Neuronal stem cell (in vitro differentiated cells): Measurements from ENCODE around the gene SNX25.

Source experiments
- DNase-seq: peaks from one replicate; pipeline ENCODE4 v3.0.0-alpha.2; 2013; ENCODE audit warnings: low spot score
- H2AFZ ChIP-seq: one replicate; pipeline ENCODE4 v1.6.1; 2013; ENCODE audit warnings: mild to moderate bottlenecking, low read length, inconsistent platforms
- H2AK5ac ChIP-seq: 2 replicates; pipeline ENCODE4 v1.6.1; 2013; ENCODE audit warnings: low read depth, mild to moderate bottlenecking, inconsistent platforms, low read length, moderate library complexity, mixed read lengths
- H2BK120ac ChIP-seq: 2 replicates; pipeline ENCODE4 v1.6.1; 2013; ENCODE audit warnings: low read depth, mild to moderate bottlenecking, inconsistent platforms, low read length, moderate library complexity, mixed read lengths
- H2BK12ac ChIP-seq: one replicate; pipeline ENCODE4 v1.6.1; 2013; ENCODE audit warnings: low read length, inconsistent platforms
- H2BK15ac ChIP-seq: 2 replicates; pipeline ENCODE4 v1.6.1; 2013; ENCODE audit warnings: mild to moderate bottlenecking, low read length, inconsistent platforms, mixed read lengths
- H2BK5ac ChIP-seq: one replicate; pipeline ENCODE4 v1.6.1; 2013; ENCODE audit warnings: inconsistent platforms, mild to moderate bottlenecking, low read length, moderate library complexity
- H3K14ac ChIP-seq: one replicate; pipeline ENCODE4 v1.6.1; 2013; ENCODE audit warnings: low read length, inconsistent platforms
- H3K18ac ChIP-seq: 2 replicates; pipeline ENCODE4 v1.6.1; 2013; ENCODE audit warnings: low read length, inconsistent platforms
- H3K23ac ChIP-seq: 2 replicates; pipeline ENCODE4 v1.6.1; 2013; ENCODE audit warnings: low read depth, mild to moderate bottlenecking, mixed read lengths, low read length, inconsistent platforms; ENCODE audit not compliant: poor library complexity
- H3K27ac ChIP-seq: replicated peaks from 3 replicates; pipeline ENCODE4 v1.5.1; 2013; ENCODE audit warnings: low read length, inconsistent platforms
- H3K27me3 ChIP-seq, 3 experiments: 2 replicates each; pipeline ENCODE4 v1.6.1; 2013; ENCODE audit warnings: low read length in 3 of 3, mild to moderate bottlenecking in 2 of 3, inconsistent platforms in 1 of 3, low read depth in 1 of 3, mixed read lengths in 1 of 3, moderate library complexity in 1 of 3; ENCODE audit not compliant: control insufficient read depth in 3 of 3, insufficient read depth in 3 of 3
- H3K36me3 ChIP-seq, 2 donors: replicated peaks in 1 of 2; 2 replicates each; pipeline ENCODE4 v1.6.1; 2013; ENCODE audit warnings: low read length in 2 of 2; ENCODE audit not compliant: control insufficient read depth in 2 of 2, insufficient read depth in 2 of 2
- H3K4ac ChIP-seq: 2 replicates; pipeline ENCODE4 v1.6.1; 2013; ENCODE audit warnings: inconsistent platforms, mild to moderate bottlenecking, low read length, moderate library complexity
- H3K4me1 ChIP-seq, 2 donors: 1 replicate in 1 of 2; 2 replicates in 1 of 2; pipeline ENCODE4 v1.6.1; 2013; ENCODE audit warnings: low read length in 2 of 2, low read depth in 1 of 2; ENCODE audit not compliant: control insufficient read depth in 2 of 2, insufficient read depth in 1 of 2
- H3K4me2 ChIP-seq: one replicate; pipeline ENCODE4 v1.6.1; 2013; ENCODE audit warnings: mild to moderate bottlenecking, low read length, inconsistent platforms; ENCODE audit not compliant: insufficient read depth, poor library complexity, severe bottlenecking
- H3K4me3 ChIP-seq, 2 donors: 2 replicates each; pipeline ENCODE4 v1.5.1; 2013; ENCODE audit warnings: low read length in 2 of 2, mild to moderate bottlenecking in 2 of 2, inconsistent platforms in 1 of 2, moderate library complexity in 1 of 2
- H3K79me1 ChIP-seq: one replicate; pipeline ENCODE4 v1.6.1; 2013; ENCODE audit warnings: low read depth, mild to moderate bottlenecking, inconsistent platforms, low read length, moderate library complexity
- H3K9ac ChIP-seq: one replicate; pipeline ENCODE4 v1.6.1; 2013; ENCODE audit warnings: mild to moderate bottlenecking, low read depth, low read length, inconsistent platforms; ENCODE audit not compliant: poor library complexity
- H3K9me3 ChIP-seq, 2 donors: replicated peaks in 1 of 2; 2 replicates each; pipeline versions ENCODE3 to v1.6.1; 2013; ENCODE audit warnings: low read length in 2 of 2, mild to moderate bottlenecking in 2 of 2, inconsistent platforms in 1 of 2, low read depth in 1 of 2, mixed read lengths in 1 of 2, moderate library complexity in 1 of 2; ENCODE audit not compliant: control insufficient read depth in 2 of 2, insufficient read depth in 1 of 2
- H4K8ac ChIP-seq: one replicate; pipeline ENCODE4 v1.6.1; 2013; ENCODE audit warnings: low read depth, mild to moderate bottlenecking, inconsistent platforms, low read length, moderate library complexity
- H4K91ac ChIP-seq: one replicate; pipeline ENCODE4 v1.6.1; 2013; ENCODE audit warnings: low read length, low read depth, mild to moderate bottlenecking, inconsistent platforms; ENCODE audit not compliant: poor library complexity
- WGBS, 2 donors: extraction: QIAGEN DNeasy Blood & Tissue Kit; methylation state at CpG; one replicate each; pipeline ENCODE4 v1.1.7; 2013; ENCODE audit warnings: missing lambda C conversion rate in 2 of 2, mixed read lengths in 1 of 2; ENCODE audit not compliant: insufficient read length in 2 of 2, insufficient replicate concordance in 1 of 2; ENCODE audit errors: extremely low coverage in 2 of 2; 5-methylcytosine and 5-hydroxymethylcytosine counted together

The SNX25 gene

GRCh38 chr4:185287031-185287430 lies 77.6 kb downstream of the SNX25 start:
- no peak overlapping the region for H4K8ac ChIP-seq
- H3K18ac ChIP-seq: no peak overlapping the region
- H3K4me1 ChIP-seq: peaks cover 4 to 5% of the 10 kb centered on the region in 2 donors
- H2BK120ac ChIP-seq: no peak overlapping the region
- WGBS, 2 donors: no CpG with 5 or more reads among the region's 4 CpGs
- H2BK5ac ChIP-seq: no peak overlapping the region
- H2AK5ac ChIP-seq: no peak overlapping the region
- H3K9me3 ChIP-seq: no peaks in the 10 kb centered on the region
- no peak overlapping the region for H3K23ac ChIP-seq
- no peak overlapping the region for H4K91ac ChIP-seq
- no peak overlapping the region for H3K4me2 ChIP-seq
- H3K36me3 ChIP-seq: peaks cover 4 to 14% of the 10 kb centered on the region in 2 donors
- H3K14ac ChIP-seq: no peak overlapping the region
- H3K27ac ChIP-seq: no peak overlapping the region
- H2BK15ac ChIP-seq: no peak overlapping the region
- H2AFZ ChIP-seq: no peak overlapping the region
- H3K9ac ChIP-seq: no peak overlapping the region
- no peaks in the 10 kb centered on the region for H3K79me1 ChIP-seq
- H2BK12ac ChIP-seq: no peak overlapping the region
- no peak overlapping the region for H3K4ac ChIP-seq
- DNase-seq: no peak
- H3K27me3 ChIP-seq: no peaks in the 10 kb centered on the region
- no peak overlapping the region for H3K4me3 ChIP-seq

GRCh38 chr4:185290018-185290607 lies 80.7 kb downstream of the SNX25 start:
- Histone ChIP-seq H3K79me1 (no peaks in the 10 kb centered on the region), H3K9me3 (peaks cover 0 to 16% of the 10 kb centered on the region in 2 donors), H3K27ac (no peak overlapping the region), H2AK5ac (no peak overlapping the region), H2BK120ac (no peak overlapping the region), H2BK12ac (no peak overlapping the region), H2BK15ac (no peak overlapping the region), H3K4me2 (no peak overlapping the region), H3K4me1 (peaks cover 2 to 4% of the 10 kb centered on the region in 2 donors), H2AFZ (no peak overlapping the region), H2BK5ac (no peak overlapping the region), H3K18ac (no peak overlapping the region), H3K36me3 (peaks cover 10 to 32% of the 10 kb centered on the region in 2 donors), H3K14ac (no peak overlapping the region), H3K9ac (no peak overlapping the region), H3K4ac (no peak overlapping the region), H4K91ac (no peak overlapping the region), H3K4me3 (no peak overlapping the region), H3K27me3 (no peaks in the 10 kb centered on the region), H3K23ac (no peak overlapping the region), H4K8ac (no peak overlapping the region)
- no CpG with 5 or more reads among the region's 6 CpGs for WGBS, 2 donors
- no peak for DNase-seq

- no peak overlapping the region for H3K4ac ChIP-seq
- H3K79me1 ChIP-seq: no peaks in the 10 kb centered on the region
- no peak overlapping the region for H2BK5ac ChIP-seq
- WGBS, 2 donors: no CpG with 5 or more reads among the region's 5 CpGs
- peaks cover 10 to 35% of the 10 kb centered on the region in 2 donors for H3K36me3 ChIP-seq
- no peak overlapping the region for H2BK120ac ChIP-seq
- no peak overlapping the region for H3K23ac ChIP-seq
- no peak overlapping the region for H3K18ac ChIP-seq
- H2BK12ac ChIP-seq: no peak overlapping the region
- no peak for DNase-seq
- H3K4me1 ChIP-seq: peaks cover 2 to 4% of the 10 kb centered on the region in 2 donors
- no peak overlapping the region for H2AFZ ChIP-seq
- no peak overlapping the region for H3K4me2 ChIP-seq
- H2BK15ac ChIP-seq: no peak overlapping the region
- H3K27ac ChIP-seq: no peak overlapping the region
- no peak overlapping the region for H3K4me3 ChIP-seq
- H4K8ac ChIP-seq: no peak overlapping the region
- no peak overlapping the region for H3K14ac ChIP-seq
- no peak overlapping the region for H3K9ac ChIP-seq
- no peaks in the 10 kb centered on the region for H3K27me3 ChIP-seq
- no peak overlapping the region for H2AK5ac ChIP-seq
- H3K9me3 ChIP-seq: peaks cover 0 to 19% of the 10 kb centered on the region in 2 donors
- H4K91ac ChIP-seq: no peak overlapping the region
Observed at GRCh38 chr4:185290656-185291055, 81.3 kb downstream of the SNX25 start.

- no peak overlapping the region for H2AK5ac ChIP-seq
- H3K9me3 ChIP-seq: peaks cover 0 to 19% of the 10 kb centered on the region in 2 donors
- peaks cover 4 to 7% of the 10 kb centered on the region in 2 donors for H3K4me1 ChIP-seq
- no peak overlapping the region for H3K4me2 ChIP-seq
- no peak overlapping the region for H3K23ac ChIP-seq
- H3K36me3 ChIP-seq: peaks cover 10 to 35% of the 10 kb centered on the region in 2 donors
- H3K27me3 ChIP-seq: no peaks in the 10 kb centered on the region
- H2BK5ac ChIP-seq: no peak overlapping the region
- no peak overlapping the region for H3K14ac ChIP-seq
- DNase-seq: no peak
- H4K91ac ChIP-seq: no peak overlapping the region
- H3K4ac ChIP-seq: no peak overlapping the region
- H2BK12ac ChIP-seq: no peak overlapping the region
- H2BK15ac ChIP-seq: no peak overlapping the region
- H4K8ac ChIP-seq: no peak overlapping the region
- H3K18ac ChIP-seq: no peak overlapping the region
- H3K79me1 ChIP-seq: no peaks in the 10 kb centered on the region
- WGBS, 2 donors: no CpG with 5 or more reads among the region's 1 CpG
- no peak overlapping the region for H2AFZ ChIP-seq
- H3K27ac ChIP-seq: no peak overlapping the region
- H3K4me3 ChIP-seq: no peak overlapping the region
- no peak overlapping the region for H3K9ac ChIP-seq
- H2BK120ac ChIP-seq: no peak overlapping the region
Observed at GRCh38 chr4:185293202-185293601, 83.8 kb downstream of the SNX25 start.
